ENCODE measurements around the gene CCDC85B. TPM values are rescaled to one million over a fixed set of nuclear protein-coding genes. Genes with fewer than 3 reads are reported as not detected.

The CCDC85B gene
- total and polyA plus RNA-seq, 2 of the 13 experiments (the other 11 are each of a cell fraction or from before 2014, with no cell fraction given): 8.2 to 19.5 TPM

- TF ChIP-seq NRL (CRISPR knock-in tag; IDR thresholded peaks at IDR 0.05; ENCODE audit: borderline replicate concordance): peak; percentile 70
- TF ChIP-seq TEAD2 (CRISPR knock-in tag; IDR thresholded peaks at IDR 0.05): 0 out of 2 replicates have a peak, but pooled peaks have one; percentile 8
- TF ChIP-seq SATB2 (CRISPR knock-in tag; IDR thresholded peaks at IDR 0.05): peak; percentile 88; the same call in 1 of the 2 replicates
- TF ChIP-seq RORA (CRISPR knock-in tag; IDR thresholded peaks at IDR 0.05): no peak
- no peak for TF ChIP-seq PREB (CRISPR knock-in tag; IDR thresholded peaks at IDR 0.05)
- no peak for TF ChIP-seq HMG20B (CRISPR knock-in tag; conservative IDR thresholded peaks at IDR 0.05)
- TF ChIP-seq SMAD1 (CRISPR knock-in tag; IDR thresholded peaks at IDR 0.05; ENCODE audit: borderline replicate concordance, low read depth): peak; percentile 68; the same call in 1 of the 2 replicates
- TF ChIP-seq SYNCRIP (IDR thresholded peaks at IDR 0.05; ENCODE audit: insufficient read depth, low read depth, low read length): no peak
- TF ChIP-seq ZNF7 (CRISPR knock-in tag; IDR thresholded peaks at IDR 0.05): no peak
- peak; percentile 88; the same call in 1 of the 2 replicates for TF ChIP-seq KLF6 (CRISPR knock-in tag; IDR thresholded peaks at IDR 0.05)
- TF ChIP-seq ZNF225 (CRISPR knock-in tag; IDR thresholded peaks at IDR 0.05): no peak
- TF ChIP-seq PTBP1 (IDR thresholded peaks at IDR 0.05; ENCODE audit: low read depth, low read length, poor library complexity, severe bottlenecking): no peak
- TF ChIP-seq BCL6 (CRISPR knock-in tag; IDR thresholded peaks at IDR 0.05): 0 out of 2 replicates have a peak, but pooled peaks have one; percentile 8
- TF ChIP-seq MYC (CRISPR knock-in tag; IDR thresholded peaks at IDR 0.05; ENCODE audit: borderline replicate concordance): peak; percentile 98
- peak in 1 of 2 experiments; percentile 60; a peak in 1 of 4 replicates for TF ChIP-seq ATF4 (CRISPR knock-in tag; IDR thresholded peaks at IDR 0.05)
- peak; percentile 53; the same call in 1 of the 2 replicates for TF ChIP-seq ZNF772 (CRISPR knock-in tag; IDR thresholded peaks at IDR 0.05)
- no peak for TF ChIP-seq ZNF414 (CRISPR knock-in tag; IDR thresholded peaks at IDR 0.05)
- TF ChIP-seq ZBTB44 (CRISPR knock-in tag; IDR thresholded peaks at IDR 0.05): 0 out of 2 replicates have a peak, but pooled peaks have one; percentile 43
- TF ChIP-seq ZNF160 (CRISPR knock-in tag; IDR thresholded peaks at IDR 0.05): peak; percentile 74; the same call in 1 of the 2 replicates
- TF ChIP-seq GABPA (IDR thresholded peaks at IDR 0.05; ENCODE audit: low read depth, low read length): no peak
- TF ChIP-seq GABPA (CRISPR knock-in tag; IDR thresholded peaks at IDR 0.05; ENCODE audit: low read depth): no peak
- 0 out of 2 replicates have a peak, but pooled peaks have one; percentile 62 for TF ChIP-seq PRDM4 (CRISPR knock-in tag; IDR thresholded peaks at IDR 0.05; ENCODE audit: borderline replicate concordance)
Observed at GRCh38 chr11:65890324-65891218, at the start of gene CCDC85B (continued).

Measured in HepG2 (cell line).